Fibroblast of skin of left biceps (primary cell): ENCODE results near the gene GABRG3.

ENCODE experiments used
- DNase-seq, 2 experiments: peaks; one replicate each; pipeline ENCODE4 v3.0.0-alpha.2; 2013; ENCODE audit warnings: low read depth in 2 of 2

The GABRG3 gene

GRCh38 chr15:27095886-27096624 is 125.1 kb downstream of the GABRG3 start:
- DNase-seq = no peak

- DNase-seq = no peak
Measured at GRCh38 chr15:27097506-27097905, 126.5 kb downstream of the GABRG3 start.

GRCh38 chr15:27101982-27102381 is 131.0 kb downstream of the GABRG3 start:
- no peak for DNase-seq

- DNase-seq = no peak
Measured at GRCh38 chr15:27111323-27111722, 140.3 kb downstream of the GABRG3 start.

GRCh38 chr15:27114473-27114872 is 143.5 kb downstream of the GABRG3 start:
- no peak for DNase-seq

- no peak for DNase-seq
Measured at GRCh38 chr15:27119695-27120266, 148.8 kb downstream of the GABRG3 start.

GRCh38 chr15:27121672-27122071 is 150.7 kb downstream of the GABRG3 start:
- no peak for DNase-seq

GRCh38 chr15:27123291-27123690 is 152.3 kb downstream of the GABRG3 start:
- no peak for DNase-seq

- no peak for DNase-seq
Measured at GRCh38 chr15:27123808-27124207, 152.8 kb downstream of the GABRG3 start.

GRCh38 chr15:27124287-27124871 is 153.4 kb downstream of the GABRG3 start:
- DNase-seq = no peak

- DNase-seq = no peak
Measured at GRCh38 chr15:27125185-27125584, 154.2 kb downstream of the GABRG3 start.

- DNase-seq = no peak
Measured at GRCh38 chr15:27126449-27126848, 155.5 kb downstream of the GABRG3 start.

- DNase-seq = no peak
Measured at GRCh38 chr15:27127815-27128570, 157.0 kb downstream of the GABRG3 start.

- no peak for DNase-seq
Measured at GRCh38 chr15:27133249-27133648, 162.3 kb downstream of the GABRG3 start.

- no peak for DNase-seq
Measured at GRCh38 chr15:27134481-27134880, 163.5 kb downstream of the GABRG3 start.

GRCh38 chr15:27135151-27135550 is 164.2 kb downstream of the GABRG3 start:
- no peak for DNase-seq

- DNase-seq = no peak
Measured at GRCh38 chr15:27137127-27137526, 166.1 kb downstream of the GABRG3 start.

GRCh38 chr15:27165590-27165989 is 194.6 kb downstream of the GABRG3 start:
- no peak for DNase-seq

- no peak for DNase-seq
Measured at GRCh38 chr15:27166917-27167316, 195.9 kb downstream of the GABRG3 start.

GRCh38 chr15:27167738-27168137 is 196.8 kb downstream of the GABRG3 start:
- DNase-seq = no peak

GRCh38 chr15:27170851-27171250 is 199.9 kb downstream of the GABRG3 start:
- DNase-seq = no peak

- DNase-seq = no peak
Measured at GRCh38 chr15:27172821-27173220, 201.8 kb downstream of the GABRG3 start.
